ENCODE measurements around the gene ARFIP1.

DNA sequence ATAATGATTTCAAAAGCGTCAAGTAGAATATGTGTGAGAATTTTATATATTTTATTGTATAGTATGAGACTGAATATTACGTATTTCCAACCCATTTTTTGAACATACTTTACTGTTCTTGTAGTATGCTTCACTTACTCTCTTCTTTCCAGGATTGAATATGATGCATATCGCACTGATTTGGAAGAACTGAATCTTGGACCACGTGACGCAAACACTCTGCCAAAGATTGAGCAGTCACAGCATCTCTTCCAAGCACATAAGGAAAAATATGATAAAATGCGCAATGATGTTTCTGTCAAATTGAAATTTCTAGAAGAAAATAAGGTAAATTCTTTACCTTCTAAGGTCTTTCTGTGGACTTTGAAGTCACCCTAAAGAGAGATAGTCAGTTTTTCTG is 108.2 kb downstream of the ARFIP1 start:
- TF ChIP-seq, protein P1, sequence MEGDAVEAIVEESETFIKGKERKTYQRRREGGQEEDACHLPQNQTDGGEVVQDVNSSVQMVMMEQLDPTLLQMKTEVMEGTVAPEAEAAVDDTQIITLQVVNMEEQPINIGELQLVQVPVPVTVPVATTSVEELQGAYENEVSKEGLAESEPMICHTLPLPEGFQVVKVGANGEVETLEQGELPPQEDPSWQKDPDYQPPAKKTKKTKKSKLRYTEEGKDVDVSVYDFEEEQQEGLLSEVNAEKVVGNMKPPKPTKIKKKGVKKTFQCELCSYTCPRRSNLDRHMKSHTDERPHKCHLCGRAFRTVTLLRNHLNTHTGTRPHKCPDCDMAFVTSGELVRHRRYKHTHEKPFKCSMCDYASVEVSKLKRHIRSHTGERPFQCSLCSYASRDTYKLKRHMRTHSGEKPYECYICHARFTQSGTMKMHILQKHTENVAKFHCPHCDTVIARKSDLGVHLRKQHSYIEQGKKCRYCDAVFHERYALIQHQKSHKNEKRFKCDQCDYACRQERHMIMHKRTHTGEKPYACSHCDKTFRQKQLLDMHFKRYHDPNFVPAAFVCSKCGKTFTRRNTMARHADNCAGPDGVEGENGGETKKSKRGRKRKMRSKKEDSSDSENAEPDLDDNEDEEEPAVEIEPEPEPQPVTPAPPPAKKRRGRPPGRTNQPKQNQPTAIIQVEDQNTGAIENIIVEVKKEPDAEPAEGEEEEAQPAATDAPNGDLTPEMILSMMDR (IDR thresholded peaks at IDR 0.05), result no peak
- no peak for TF ChIP-seq POLR2A (IDR thresholded peaks at IDR 0.05)
